Measurements from ENCODE around the gene ACTR5.

GRCh38 chr20:38704136-38704535 is 44.1 kb upstream of the ACTR5 start:
- TF ChIP-seq CTCF (IDR thresholded peaks at IDR 0.05; ENCODE audit: extremely low read depth in 1 of 2, insufficient read depth in 1 of 2, low read depth in 1 of 2, low read length in 2 of 2) (no peak), POLR2AphosphoS5 (IDR thresholded peaks at IDR 0.05; ENCODE audit: insufficient read depth, low read depth, low read length) (no peak)
